HepG2 (cell line): Measurements from ENCODE around the gene MXRA7. TPM values are rescaled to one million over a fixed set of nuclear protein-coding genes. Genes with fewer than 3 reads are reported as not detected.

Experiments used
- HCFC1 ChIP-seq: fragments of 150-350 bp; IDR thresholded peaks from 2 replicates; pipeline ENCODE4 v1.6.1; 2014; ENCODE audit warnings: low read depth, low read length
- HMG20A ChIP-seq: IDR thresholded peaks from 2 replicates; pipeline ENCODE4 v1.6.1; 2016; ENCODE audit warnings: borderline replicate concordance
- HNRNPUL1 ChIP-seq: fragments of 200-400 bp; formaldehyde crosslinking; IDR thresholded peaks from 2 replicates; pipeline ENCODE4 v1.6.1; 2017; ENCODE audit warnings: low read depth, mild to moderate bottlenecking, low read length, moderate library complexity
- REPIN1 ChIP-seq: sonication (generic); formaldehyde crosslinking; IDR thresholded peaks from 2 replicates; pipeline ENCODE4 v1.8.0; 2022; ENCODE audit warnings: missing genetic modification reagents, low read depth, mild to moderate bottlenecking, borderline replicate concordance
- TARDBP ChIP-seq: sonication (generic); formaldehyde crosslinking; IDR thresholded peaks from 2 replicates; pipeline ENCODE4 v1.8.0; 2022; ENCODE audit warnings: mild to moderate bottlenecking, missing genetic modification reagents
- ZNF382 ChIP-seq: sonication (generic); formaldehyde crosslinking; IDR thresholded peaks from 2 replicates; pipeline ENCODE4 v1.5.0; 2020; ENCODE audit warnings: missing genetic modification reagents, mild to moderate bottlenecking, borderline replicate concordance
- ZNF557 ChIP-seq: sonication (generic); formaldehyde crosslinking; IDR thresholded peaks from 2 replicates; pipeline ENCODE4 v1.4.0; 2020; ENCODE audit warnings: missing genetic modification reagents
- ZNF607 ChIP-seq: sonication (generic); formaldehyde crosslinking; IDR thresholded peaks from 2 replicates; pipeline ENCODE4 v1.5.1; 2020; ENCODE audit warnings: missing genetic modification reagents, mild to moderate bottlenecking, borderline replicate concordance
- ZNF619 ChIP-seq: sonication (generic); formaldehyde crosslinking; IDR thresholded peaks from 2 replicates; pipeline ENCODE4 v1.4.0; 2020; ENCODE audit warnings: mild to moderate bottlenecking, missing genetic modification reagents
- ZNF670 ChIP-seq: sonication (generic); formaldehyde crosslinking; IDR thresholded peaks from 2 replicates; pipeline ENCODE4 v1.8.0; 2022; ENCODE audit warnings: mild to moderate bottlenecking, missing genetic modification reagents, borderline replicate concordance
- polyA plus RNA-seq, 8 experiments: library from polyadenylated mRNA; depleted of rRNA in 3 of 8; stranded (reverse) in 7 of 8; unstranded in 1 of 8; fragments of >200 nt; fragmentation: Illumina TruSeq in 4 of 8; extraction: Trizol in 4 of 8; gene quantifications; 2 replicates each; pipeline versions ENCODE4 v1.2.1 to v1.2.3, GENCODE V29; 2011 to 2016; ENCODE audit warnings: low read depth in 4 of 8, missing spikeins in 1 of 8, mixed read lengths in 1 of 8; ENCODE audit not compliant: insufficient read depth in 1 of 8
- total RNA-seq, 5 experiments: library from RNA; depleted of rRNA; stranded (reverse); fragments of >200 nt; fragmentation: Illumina TruSeq; extraction: Trizol; gene quantifications; 2 replicates each; pipeline ENCODE4 v1.2.3, GENCODE V29; 2016; ENCODE audit warnings: low read depth in 1 of 5
- TF ChIP-seq, protein P1 (sequence below): sonication (generic); formaldehyde crosslinking; IDR thresholded peaks from 2 replicates; pipeline ENCODE4 v1.4.0; 2020; ENCODE audit warnings: missing genetic modification reagents
- TF ChIP-seq, protein P2 (sequence below): sonication (generic); formaldehyde crosslinking; IDR thresholded peaks from 2 replicates; pipeline ENCODE4 v1.5.0; 2020; ENCODE audit warnings: missing genetic modification reagents
- TF ChIP-seq, protein P3 (sequence below), 2 experiments: sonication (generic) in 1 of 2; formaldehyde crosslinking in 1 of 2; IDR thresholded peaks; 2 replicates each; pipeline versions ENCODE4 v1.4.0 to v1.6.1; 2018 to 2020; ENCODE audit warnings: missing genetic modification reagents in 2 of 2, borderline replicate concordance in 1 of 2, low read depth in 1 of 2, mild to moderate bottlenecking in 1 of 2, missing biosample characterization in 1 of 2
- TF ChIP-seq, protein P4 (sequence below): IDR thresholded peaks from 2 replicates; pipeline ENCODE4 v1.6.1; 2018; ENCODE audit warnings: missing genetic modification reagents
- TF ChIP-seq, protein P5 (sequence below): sonication (generic); formaldehyde crosslinking; conservative IDR thresholded peaks from 2 replicates; pipeline ENCODE4 v1.4.0; 2020; ENCODE audit warnings: missing genetic modification reagents
- TF ChIP-seq, protein P6 (sequence below): sonication (generic); formaldehyde crosslinking; IDR thresholded peaks from 2 replicates; pipeline ENCODE4 v1.4.0; 2020; ENCODE audit warnings: missing genetic modification reagents

MXRA7 gene
- total and polyA plus RNA-seq, 2 of the 13 experiments (the other 11 are each of a cell fraction or from before 2014, with no cell fraction given): 44.8 to 112 TPM

DNA sequence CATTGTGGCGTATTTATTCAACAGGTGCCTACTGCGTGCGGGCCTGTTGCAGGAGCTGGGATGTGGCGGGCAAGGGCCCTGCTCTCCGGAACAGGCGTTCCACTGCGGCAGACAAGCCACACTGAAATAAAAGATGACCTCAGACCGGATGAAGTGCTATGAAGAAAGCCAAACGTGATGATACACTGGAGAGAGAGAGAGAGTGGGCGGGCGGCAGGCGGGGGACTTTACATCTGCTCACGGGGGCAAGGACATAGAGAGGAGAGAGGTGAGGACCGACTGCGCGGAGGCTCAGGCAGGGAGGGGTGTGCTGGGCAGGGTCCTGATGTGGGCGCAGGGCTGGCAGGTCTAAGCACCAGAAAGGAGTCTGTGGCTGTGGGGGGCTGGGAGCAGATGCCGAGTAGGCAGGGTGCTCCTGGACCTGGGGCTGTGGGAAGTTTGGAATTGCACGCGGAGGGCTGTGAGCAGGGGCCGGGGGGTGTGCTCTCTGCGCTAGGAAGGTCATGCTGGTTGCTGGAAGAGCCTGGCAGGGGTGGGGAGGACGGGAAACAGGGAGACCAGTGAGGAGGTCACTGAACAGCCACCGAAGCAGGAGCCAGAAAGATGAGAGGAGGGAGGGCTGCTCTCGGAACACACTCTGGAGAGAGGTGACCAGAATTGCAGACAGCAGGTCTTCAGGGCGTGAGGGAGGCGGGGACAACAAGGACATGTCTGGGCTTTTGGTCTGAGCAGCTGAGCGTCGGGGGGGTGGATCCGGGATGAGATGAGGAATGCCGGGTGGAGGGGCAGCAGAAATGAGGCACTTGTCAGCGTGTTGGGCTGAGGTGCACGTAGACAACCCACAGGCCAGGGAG, 9.9 kb downstream of the MXRA7 start (continued):
- TF ChIP-seq REPIN1 (CRISPR knock-in tag) (peak; percentile 41; the same call in 1 of the 2 replicates), HCFC1 (no peak), ZNF557 (CRISPR knock-in tag) (0 out of 2 replicates have a peak, but pooled peaks have one; percentile 61), ZNF382 (no peak), ZNF670 (CRISPR knock-in tag) (peak; percentile 91; the same call in 1 of the 2 replicates), HNRNPUL1 (no peak), HMG20A (peak; percentile 47; the same call in 1 of the 2 replicates), ZNF619 (CRISPR knock-in tag) (peak; percentile 37; the same call in 1 of the 2 replicates), ZNF607 (CRISPR knock-in tag) (peak; percentile 83), TARDBP (CRISPR knock-in tag) (no peak; the same call in 1 of the 2 replicates)
- TF ChIP-seq, protein P1, sequence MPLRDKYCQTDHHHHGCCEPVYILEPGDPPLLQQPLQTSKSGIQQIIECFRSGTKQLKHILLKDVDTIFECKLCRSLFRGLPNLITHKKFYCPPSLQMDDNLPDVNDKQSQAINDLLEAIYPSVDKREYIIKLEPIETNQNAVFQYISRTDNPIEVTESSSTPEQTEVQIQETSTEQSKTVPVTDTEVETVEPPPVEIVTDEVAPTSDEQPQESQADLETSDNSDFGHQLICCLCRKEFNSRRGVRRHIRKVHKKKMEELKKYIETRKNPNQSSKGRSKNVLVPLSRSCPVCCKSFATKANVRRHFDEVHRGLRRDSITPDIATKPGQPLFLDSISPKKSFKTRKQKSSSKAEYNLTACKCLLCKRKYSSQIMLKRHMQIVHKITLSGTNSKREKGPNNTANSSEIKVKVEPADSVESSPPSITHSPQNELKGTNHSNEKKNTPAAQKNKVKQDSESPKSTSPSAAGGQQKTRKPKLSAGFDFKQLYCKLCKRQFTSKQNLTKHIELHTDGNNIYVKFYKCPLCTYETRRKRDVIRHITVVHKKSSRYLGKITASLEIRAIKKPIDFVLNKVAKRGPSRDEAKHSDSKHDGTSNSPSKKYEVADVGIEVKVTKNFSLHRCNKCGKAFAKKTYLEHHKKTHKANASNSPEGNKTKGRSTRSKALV (CRISPR knock-in tag): 0 out of 2 replicates have a peak, but pooled peaks have one; percentile 68
- TF ChIP-seq, protein P2, sequence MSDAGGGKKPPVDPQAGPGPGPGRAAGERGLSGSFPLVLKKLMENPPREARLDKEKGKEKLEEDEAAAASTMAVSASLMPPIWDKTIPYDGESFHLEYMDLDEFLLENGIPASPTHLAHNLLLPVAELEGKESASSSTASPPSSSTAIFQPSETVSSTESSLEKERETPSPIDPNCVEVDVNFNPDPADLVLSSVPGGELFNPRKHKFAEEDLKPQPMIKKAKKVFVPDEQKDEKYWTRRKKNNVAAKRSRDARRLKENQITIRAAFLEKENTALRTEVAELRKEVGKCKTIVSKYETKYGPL (CRISPR knock-in tag): no peak
- TF ChIP-seq, protein P3, sequence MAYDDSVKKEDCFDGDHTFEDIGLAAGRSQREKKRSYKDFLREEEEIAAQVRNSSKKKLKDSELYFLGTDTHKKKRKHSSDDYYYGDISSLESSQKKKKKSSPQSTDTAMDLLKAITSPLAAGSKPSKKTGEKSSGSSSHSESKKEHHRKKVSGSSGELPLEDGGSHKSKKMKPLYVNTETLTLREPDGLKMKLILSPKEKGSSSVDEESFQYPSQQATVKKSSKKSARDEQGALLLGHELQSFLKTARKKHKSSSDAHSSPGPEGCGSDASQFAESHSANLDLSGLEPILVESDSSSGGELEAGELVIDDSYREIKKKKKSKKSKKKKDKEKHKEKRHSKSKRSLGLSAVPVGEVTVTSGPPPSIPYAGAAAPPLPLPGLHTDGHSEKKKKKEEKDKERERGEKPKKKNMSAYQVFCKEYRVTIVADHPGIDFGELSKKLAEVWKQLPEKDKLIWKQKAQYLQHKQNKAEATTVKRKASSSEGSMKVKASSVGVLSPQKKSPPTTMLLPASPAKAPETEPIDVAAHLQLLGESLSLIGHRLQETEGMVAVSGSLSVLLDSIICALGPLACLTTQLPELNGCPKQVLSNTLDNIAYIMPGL (CRISPR knock-in tag; IDR thresholded peaks at IDR 0.05; ENCODE audit: borderline replicate concordance in 1 of 2, low read depth in 1 of 2): peak in 1 of 2 experiments; percentile 75; a peak in 2 of 4 replicates
- TF ChIP-seq, protein P4, sequence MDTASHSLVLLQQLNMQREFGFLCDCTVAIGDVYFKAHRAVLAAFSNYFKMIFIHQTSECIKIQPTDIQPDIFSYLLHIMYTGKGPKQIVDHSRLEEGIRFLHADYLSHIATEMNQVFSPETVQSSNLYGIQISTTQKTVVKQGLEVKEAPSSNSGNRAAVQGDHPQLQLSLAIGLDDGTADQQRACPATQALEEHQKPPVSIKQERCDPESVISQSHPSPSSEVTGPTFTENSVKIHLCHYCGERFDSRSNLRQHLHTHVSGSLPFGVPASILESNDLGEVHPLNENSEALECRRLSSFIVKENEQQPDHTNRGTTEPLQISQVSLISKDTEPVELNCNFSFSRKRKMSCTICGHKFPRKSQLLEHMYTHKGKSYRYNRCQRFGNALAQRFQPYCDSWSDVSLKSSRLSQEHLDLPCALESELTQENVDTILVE (CRISPR knock-in tag): no peak
- TF ChIP-seq, protein P5, sequence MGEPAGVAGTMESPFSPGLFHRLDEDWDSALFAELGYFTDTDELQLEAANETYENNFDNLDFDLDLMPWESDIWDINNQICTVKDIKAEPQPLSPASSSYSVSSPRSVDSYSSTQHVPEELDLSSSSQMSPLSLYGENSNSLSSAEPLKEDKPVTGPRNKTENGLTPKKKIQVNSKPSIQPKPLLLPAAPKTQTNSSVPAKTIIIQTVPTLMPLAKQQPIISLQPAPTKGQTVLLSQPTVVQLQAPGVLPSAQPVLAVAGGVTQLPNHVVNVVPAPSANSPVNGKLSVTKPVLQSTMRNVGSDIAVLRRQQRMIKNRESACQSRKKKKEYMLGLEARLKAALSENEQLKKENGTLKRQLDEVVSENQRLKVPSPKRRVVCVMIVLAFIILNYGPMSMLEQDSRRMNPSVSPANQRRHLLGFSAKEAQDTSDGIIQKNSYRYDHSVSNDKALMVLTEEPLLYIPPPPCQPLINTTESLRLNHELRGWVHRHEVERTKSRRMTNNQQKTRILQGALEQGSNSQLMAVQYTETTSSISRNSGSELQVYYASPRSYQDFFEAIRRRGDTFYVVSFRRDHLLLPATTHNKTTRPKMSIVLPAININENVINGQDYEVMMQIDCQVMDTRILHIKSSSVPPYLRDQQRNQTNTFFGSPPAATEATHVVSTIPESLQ (CRISPR knock-in tag): no peak
- TF ChIP-seq, protein P6, sequence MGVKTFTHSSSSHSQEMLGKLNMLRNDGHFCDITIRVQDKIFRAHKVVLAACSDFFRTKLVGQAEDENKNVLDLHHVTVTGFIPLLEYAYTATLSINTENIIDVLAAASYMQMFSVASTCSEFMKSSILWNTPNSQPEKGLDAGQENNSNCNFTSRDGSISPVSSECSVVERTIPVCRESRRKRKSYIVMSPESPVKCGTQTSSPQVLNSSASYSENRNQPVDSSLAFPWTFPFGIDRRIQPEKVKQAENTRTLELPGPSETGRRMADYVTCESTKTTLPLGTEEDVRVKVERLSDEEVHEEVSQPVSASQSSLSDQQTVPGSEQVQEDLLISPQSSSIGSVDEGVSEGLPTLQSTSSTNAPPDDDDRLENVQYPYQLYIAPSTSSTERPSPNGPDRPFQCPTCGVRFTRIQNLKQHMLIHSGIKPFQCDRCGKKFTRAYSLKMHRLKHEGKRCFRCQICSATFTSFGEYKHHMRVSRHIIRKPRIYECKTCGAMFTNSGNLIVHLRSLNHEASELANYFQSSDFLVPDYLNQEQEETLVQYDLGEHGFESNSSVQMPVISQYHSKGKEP (CRISPR knock-in tag): no peak
